Measurements from ENCODE around the gene KCNIP4.
A peak's percentile ranks its signal among the peaks of the same experiment; 100 is the strongest.
"Not testable (repeated sequence)": the region's sequence is repeated elsewhere in the genome, so short reads cannot be mapped to it uniquely, and the experiment has no call there.

KCNIP4 gene

DNA sequence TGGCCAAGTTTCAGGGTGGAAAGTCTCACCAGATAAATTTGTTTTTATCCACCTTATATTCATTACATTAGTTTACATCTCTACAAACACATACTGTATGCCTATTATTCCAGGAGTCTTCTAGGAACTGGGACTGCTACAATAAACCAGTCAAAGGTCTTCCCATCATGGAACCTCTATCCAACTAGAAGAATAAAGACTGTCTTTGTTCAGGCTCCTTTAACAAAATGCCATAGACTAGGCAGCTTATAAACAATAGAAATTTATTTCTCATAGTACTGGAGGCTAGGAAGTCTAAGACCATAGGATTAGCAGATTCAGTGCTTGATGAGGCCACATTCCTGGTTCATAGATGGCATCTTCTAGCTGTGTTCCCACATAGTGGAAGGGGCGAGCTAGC lies 1186.7 kb downstream of the KCNIP4 start:
- no peaks in the 10 kb centered on the region for H3K27me3 Mint-ChIP-seq
- H3K4me1 Mint-ChIP-seq = no peaks in the 10 kb centered on the region
- H3K27ac Mint-ChIP-seq = no peak overlapping the region
- no peak overlapping the region for H3K4me3 Mint-ChIP-seq
- H3K9me3 Mint-ChIP-seq = no peaks in the 10 kb centered on the region
- no peak for ATAC-seq
- no peaks in the 10 kb centered on the region for H3K36me3 Mint-ChIP-seq

- Mint-ChIP-seq H3K9me3 (no peaks in the 10 kb centered on the region), H3K27me3 (no peaks in the 10 kb centered on the region), H3K4me1 (no peaks in the 10 kb centered on the region), H3K4me3 (no peak overlapping the region), H3K27ac (no peak overlapping the region), H3K36me3 (no peaks in the 10 kb centered on the region)
- no peak for ATAC-seq
Measured at GRCh38 chr4:20761382-20761781, 1187.2 kb downstream of the KCNIP4 start.

GRCh38 chr4:20760053-20760452 lies 1188.5 kb downstream of the KCNIP4 start:
- Mint-ChIP-seq H3K9me3 (no peaks in the 10 kb centered on the region), H3K36me3 (no peaks in the 10 kb centered on the region), H3K4me1 (no peaks in the 10 kb centered on the region), H3K27me3 (no peaks in the 10 kb centered on the region), H3K27ac (no peak overlapping the region), H3K4me3 (no peak overlapping the region)
- no peak for ATAC-seq

DNA sequence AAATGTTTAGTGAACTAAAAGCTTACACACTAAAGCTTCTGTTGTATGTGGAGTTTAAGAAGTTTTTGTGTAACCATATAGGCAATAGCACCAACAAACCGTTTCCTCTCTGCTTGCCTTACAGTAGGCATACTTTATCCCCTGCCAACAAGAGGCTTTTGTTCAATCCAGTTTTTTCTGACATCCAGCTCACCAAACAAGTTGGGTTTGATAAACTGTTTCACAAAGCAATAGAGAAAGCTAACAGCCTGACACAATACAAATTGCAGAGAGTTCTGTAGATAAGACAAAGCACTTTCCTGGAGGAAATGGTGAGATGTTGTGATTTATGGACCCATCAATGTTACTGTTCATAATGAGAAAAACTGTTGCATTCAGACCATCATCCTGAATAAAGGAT lies 1194.5 kb downstream of the KCNIP4 start:
- Mint-ChIP-seq H3K9me3 (no peaks in the 10 kb centered on the region), H3K4me1 (no peaks in the 10 kb centered on the region), H3K4me3 (no peak overlapping the region), H3K27ac (no peak overlapping the region), H3K27me3 (no peaks in the 10 kb centered on the region), H3K36me3 (peaks cover 21% of the 10 kb centered on the region)
- ATAC-seq = no peak

DNA sequence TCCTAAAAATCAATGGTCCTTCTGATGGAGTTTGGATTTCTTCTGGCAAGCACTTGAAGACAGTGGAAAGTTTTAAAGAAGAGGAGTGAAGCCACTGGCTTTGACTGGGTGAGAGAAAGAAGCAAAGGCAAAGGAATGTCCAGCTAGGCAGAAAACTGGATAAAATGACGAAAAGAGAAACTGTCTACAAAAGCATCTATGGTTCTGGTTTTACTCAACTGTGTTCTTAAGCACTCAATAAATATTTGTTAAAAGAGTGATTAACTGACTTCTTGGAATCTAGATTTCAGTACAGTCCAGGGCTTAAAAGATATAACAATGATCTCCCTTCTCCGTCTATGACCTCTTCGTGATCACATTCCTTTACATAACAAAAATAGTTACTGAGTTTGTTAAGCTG lies 1195.9 kb downstream of the KCNIP4 start:
- peaks cover 21% of the 10 kb centered on the region for H3K36me3 Mint-ChIP-seq
- no peaks in the 10 kb centered on the region for H3K9me3 Mint-ChIP-seq
- H3K27me3 Mint-ChIP-seq = no peaks in the 10 kb centered on the region
- H3K4me3 Mint-ChIP-seq = no peak overlapping the region
- no peak overlapping the region for H3K27ac Mint-ChIP-seq
- H3K4me1 Mint-ChIP-seq = no peaks in the 10 kb centered on the region
- ATAC-seq = no peak

- H3K9me3 Mint-ChIP-seq, H3K4me3 Mint-ChIP-seq, H3K4me1 Mint-ChIP-seq, ATAC-seq, H3K27me3 Mint-ChIP-seq, H3K27ac Mint-ChIP-seq: not testable (repeated sequence)
- peaks cover 13% of the 10 kb centered on the region for H3K36me3 Mint-ChIP-seq
Measured at GRCh38 chr4:20746000-20746399, 1202.6 kb downstream of the KCNIP4 start.

- peaks cover 21% of the 10 kb centered on the region for H3K9me3 Mint-ChIP-seq
- no peak overlapping the region for H3K4me3 Mint-ChIP-seq
- no peaks in the 10 kb centered on the region for H3K27me3 Mint-ChIP-seq
- peaks cover 73% of the 10 kb centered on the region for H3K36me3 Mint-ChIP-seq
- no peak for ATAC-seq
- no peak overlapping the region for H3K27ac Mint-ChIP-seq
- H3K4me1 Mint-ChIP-seq = no peaks in the 10 kb centered on the region
Measured at GRCh38 chr4:20735931-20736330, 1212.6 kb downstream of the KCNIP4 start.

DNA sequence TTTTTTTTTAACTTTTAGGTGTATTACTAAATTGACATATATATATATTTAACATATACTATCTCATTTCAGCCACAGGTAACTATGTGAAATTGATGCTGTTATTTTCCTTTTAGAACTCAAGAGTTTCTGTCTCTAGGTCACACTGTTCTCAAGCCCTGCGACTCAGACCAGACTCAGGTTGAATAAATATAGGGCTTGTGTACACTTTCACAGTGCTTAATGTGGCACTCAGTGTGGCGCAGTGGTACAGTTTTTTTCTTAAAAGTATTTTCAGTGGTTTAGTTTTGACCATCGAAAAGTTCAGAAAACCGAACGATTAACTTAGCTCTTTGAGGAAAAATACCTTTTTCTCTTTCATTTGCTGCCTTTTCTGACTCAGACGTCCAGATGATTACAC lies 1223.7 kb downstream of the KCNIP4 start:
- no peak for ATAC-seq
- Mint-ChIP-seq H3K27ac (no peak overlapping the region), H3K9me3 (peaks cover 7% of the 10 kb centered on the region), H3K36me3 (peaks cover 70% of the 10 kb centered on the region), H3K4me3 (no peak overlapping the region), H3K27me3 (no peaks in the 10 kb centered on the region), H3K4me1 (no peaks in the 10 kb centered on the region)

DNA sequence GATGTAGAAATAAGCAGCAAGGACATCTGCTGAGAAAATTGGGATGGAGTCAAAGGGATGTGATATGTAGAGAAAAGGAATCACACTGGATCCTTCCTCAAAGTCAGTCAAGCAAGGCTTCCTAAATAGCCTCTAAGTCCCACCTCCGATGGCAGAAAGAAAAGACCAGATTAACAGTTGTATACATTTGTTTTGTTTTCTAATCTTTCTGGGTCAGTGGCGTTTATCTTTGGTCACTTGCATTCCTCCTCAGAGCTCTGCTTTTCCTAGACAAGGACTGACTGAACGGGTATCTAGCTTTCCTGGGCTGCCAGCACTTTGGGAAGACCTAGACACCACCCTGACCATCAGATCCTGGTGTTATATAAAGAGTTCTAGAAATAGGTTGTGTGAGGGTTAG lies 1225.1 kb downstream of the KCNIP4 start:
- Mint-ChIP-seq H3K27me3 (no peaks in the 10 kb centered on the region), H3K4me3 (no peak overlapping the region), H3K27ac (no peak overlapping the region), H3K36me3 (peaks cover 78% of the 10 kb centered on the region), H3K9me3 (peaks cover 7% of the 10 kb centered on the region), H3K4me1 (no peaks in the 10 kb centered on the region)
- ATAC-seq = no peak

DNA sequence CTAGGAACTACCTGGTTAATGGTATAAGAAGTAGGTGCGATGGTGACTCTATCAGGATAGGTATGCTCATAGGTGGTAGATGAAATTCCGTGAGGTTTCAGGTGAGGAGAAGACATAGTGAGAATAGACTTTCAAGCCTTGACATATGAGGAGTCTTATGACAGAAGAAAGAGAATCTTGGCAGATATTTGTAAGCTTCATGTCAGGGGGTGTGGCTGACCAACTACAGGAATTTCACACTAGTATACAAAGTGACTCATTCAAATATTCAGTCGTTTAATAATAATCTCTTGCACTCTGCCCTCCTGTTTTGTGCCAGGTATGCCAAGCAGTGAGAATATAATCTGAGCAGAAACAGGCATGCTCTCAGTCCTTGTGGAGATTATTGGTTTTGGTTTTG lies 1225.6 kb downstream of the KCNIP4 start:
- Mint-ChIP-seq H3K9me3 (peaks cover 7% of the 10 kb centered on the region), H3K27ac (no peak overlapping the region), H3K27me3 (no peaks in the 10 kb centered on the region), H3K4me1 (no peaks in the 10 kb centered on the region), H3K36me3 (peaks cover 82% of the 10 kb centered on the region), H3K4me3 (no peak overlapping the region)
- ATAC-seq = no peak

DNA sequence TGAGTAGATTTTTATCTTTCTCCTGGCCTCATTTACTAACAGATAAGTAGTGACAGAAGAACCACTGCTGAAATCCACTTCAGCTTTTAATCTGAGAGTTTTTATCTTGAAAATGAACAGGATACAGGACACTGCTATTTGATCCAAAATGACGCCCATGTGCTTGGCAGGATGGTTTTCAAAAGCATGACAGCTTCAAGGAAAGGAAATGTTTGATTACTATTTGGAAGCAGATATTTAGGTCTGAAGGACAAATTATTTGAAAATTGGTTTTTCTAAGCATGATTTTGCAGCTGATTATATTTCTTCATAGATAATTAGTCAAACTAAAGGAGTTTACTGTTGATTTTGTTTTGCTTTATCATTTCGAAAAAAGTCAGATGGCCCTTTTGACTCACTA lies 1237.2 kb downstream of the KCNIP4 start:
- ATAC-seq = no peak
- peaks cover 49% of the 10 kb centered on the region for H3K36me3 Mint-ChIP-seq
- no peaks in the 10 kb centered on the region for H3K27me3 Mint-ChIP-seq
- H3K9me3 Mint-ChIP-seq = peaks cover 4% of the 10 kb centered on the region
- H3K4me1 Mint-ChIP-seq = no peaks in the 10 kb centered on the region
- H3K27ac Mint-ChIP-seq = no peak overlapping the region
- no peak overlapping the region for H3K4me3 Mint-ChIP-seq

GRCh38 chr4:20700007-20700761 lies 1248.4 kb downstream of the KCNIP4 start, which contains the start of gene PACRGL:
TSS of gene PACRGL (plus strand) at chr4:20700458. CDS start at chr4:20704482, 4,024 bp downstream.
- peak; percentile 100 for ATAC-seq
- Mint-ChIP-seq H3K9me3 (no peaks in the 10 kb centered on the region), H3K4me1 (peaks cover 30% of the 10 kb centered on the region), H3K4me3 (peak within 1 kb of the TSS; percentile 94), H3K27ac (peak within 1 kb of the TSS; percentile 87), H3K27me3 (no peaks in the 10 kb centered on the region), H3K36me3 (peaks cover 14% of the 10 kb centered on the region)

GRCh38 chr4:20698820-20699219 lies 1249.8 kb downstream of the KCNIP4 start:
- Mint-ChIP-seq H3K27ac (no peak overlapping the region), H3K36me3 (peaks cover 2% of the 10 kb centered on the region), H3K4me1 (peaks cover 27% of the 10 kb centered on the region), H3K4me3 (peak overlapping the region; percentile 63), H3K27me3 (no peaks in the 10 kb centered on the region), H3K9me3 (no peaks in the 10 kb centered on the region)
- ATAC-seq = no peak

GRCh38 chr4:20698382-20698781 lies 1250.2 kb downstream of the KCNIP4 start:
- Mint-ChIP-seq H3K27ac (no peak overlapping the region), H3K4me3 (no peak overlapping the region), H3K9me3 (no peaks in the 10 kb centered on the region), H3K36me3 (no peaks in the 10 kb centered on the region), H3K27me3 (no peaks in the 10 kb centered on the region), H3K4me1 (peaks cover 24% of the 10 kb centered on the region)
- ATAC-seq = no peak

- no peak overlapping the region for H3K4me3 Mint-ChIP-seq
- H3K9me3 Mint-ChIP-seq = no peaks in the 10 kb centered on the region
- no peaks in the 10 kb centered on the region for H3K27me3 Mint-ChIP-seq
Measured at GRCh38 chr4:20696815-20697214, 1251.8 kb downstream of the KCNIP4 start.

DNA sequence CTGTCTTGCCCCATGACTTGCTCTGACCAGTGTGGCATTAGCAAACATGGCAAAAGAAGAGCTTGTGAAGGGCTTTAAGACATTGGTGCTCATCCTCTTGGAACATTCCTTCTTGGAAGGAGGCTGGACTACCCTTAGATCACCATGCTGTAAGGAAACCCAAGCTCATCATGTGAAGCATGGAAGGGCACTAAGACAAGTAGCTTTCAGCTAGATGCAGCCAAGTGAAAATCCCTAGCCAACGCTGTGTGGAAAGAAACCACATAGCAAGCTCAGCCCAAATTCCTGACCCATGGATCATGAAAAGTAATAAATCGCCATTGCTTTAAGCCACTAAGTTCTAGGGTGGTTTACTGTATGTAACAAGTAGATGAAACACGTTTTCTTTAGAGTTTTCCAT lies 1260.7 kb downstream of the KCNIP4 start:
- ATAC-seq = no peak
- Mint-ChIP-seq H3K36me3 (no peaks in the 10 kb centered on the region), H3K4me1 (no peaks in the 10 kb centered on the region), H3K9me3 (no peaks in the 10 kb centered on the region), H3K27me3 (peaks cover 8% of the 10 kb centered on the region), H3K27ac (no peak overlapping the region), H3K4me3 (no peak overlapping the region)

More at GRCh38 chr4:20696815-20697214, 1251.8 kb downstream of the KCNIP4 start:
- Mint-ChIP-seq H3K36me3 (no peaks in the 10 kb centered on the region), H3K27ac (no peak overlapping the region), H3K4me1 (peaks cover 16% of the 10 kb centered on the region)
- ATAC-seq = no peak

Measured in stimulated activated memory B cell treated with anti-CD40 and anti-IgM and Interleukin-4, amounts not matched to agents 10 μg/mL and 1 μg/mL and 100 μg/mL, for 72 hours (primary cell).